Thyroid gland (tissue), 4 donors: Measurements from ENCODE around the gene NACC1. TPM values are rescaled to one million over a fixed set of nuclear protein-coding genes. Genes with fewer than 3 reads are reported as not detected.

Source experiments
- DNase-seq, 2 donors: peaks; one replicate each; pipeline ENCODE4 v3.0.0-alpha.2; 2019
- H3K27ac ChIP-seq, 3 donors: fragments of 200-600 bp; sonication (generic); 1 replicate in 2 of 3; 2 replicates in 1 of 3; pipeline ENCODE4 v1.5.1; 2016 to 2019; ENCODE audit warnings: mild to moderate bottlenecking in 1 of 3, moderate library complexity in 1 of 3
- H3K27me3 ChIP-seq: fragments of 200-600 bp; sonication (generic); one replicate; pipeline ENCODE4 v1.5.1; 2019
- H3K36me3 ChIP-seq, 2 donors: fragments of 200-600 bp; sonication (generic); one replicate each; pipeline ENCODE4 v1.5.1; 2016 to 2019
- H3K4me1 ChIP-seq, 2 donors: fragments of 200-600 bp; sonication (generic); one replicate each; pipeline ENCODE4 v1.5.1; 2017 to 2019
- H3K4me3 ChIP-seq, 3 donors: fragments of 200-600 bp; sonication (generic); replicated peaks in 1 of 3; 1 replicate in 2 of 3; 2 replicates in 1 of 3; pipeline ENCODE4 v1.5.1; 2016; ENCODE audit warnings: mild to moderate bottlenecking in 1 of 3
- H3K9me3 ChIP-seq: fragments of 200-600 bp; sonication (generic); one replicate; pipeline ENCODE4 v1.5.1; 2017
- CTCF ChIP-seq, 6 experiments: fragments of 200-600 bp in 3 of 6; fragments of 450-650 bp in 3 of 6; sonication (generic) in 3 of 6; IDR thresholded peaks; one replicate each; pipeline ENCODE4 v1.5.1; 2016 to 2019; ENCODE audit warnings: antibody characterized with exemption in 6 of 6, mild to moderate bottlenecking in 2 of 6, inconsistent platforms in 1 of 6, moderate library complexity in 1 of 6
- POLR2A ChIP-seq, 2 donors: fragments of 450-650 bp; IDR thresholded peaks; one replicate each; pipeline ENCODE4 v1.6.1; 2017; ENCODE audit warnings: antibody characterized with exemption in 2 of 2, mild to moderate bottlenecking in 2 of 2, moderate library complexity in 1 of 2
- WGBS, 2 donors: methylation state at CpG; one replicate each; pipeline ENCODE4 v1.1.5; 2017; 5-methylcytosine and 5-hydroxymethylcytosine counted together
- intact Hi-C: fragments of 100-400 bp; cut with DNase I; formaldehyde crosslinking; loops from one replicate; pipeline ENCODE4 v1.15.1; 2023
- total RNA-seq, 4 donors: library from RNA; depleted of rRNA; stranded (reverse); fragments of >200 nt; gene quantifications; one replicate each; pipeline ENCODE4 v1.2.3, GENCODE V29; 2016

The NACC1 gene
- total RNA-seq, 4 donors from 2014 or later, result 16.9 to 67.7 (median 43.0) TPM

- TF ChIP-seq CTCF (IDR thresholded peaks at IDR 0.05), result no peak
- no peak for TF ChIP-seq POLR2A (IDR thresholded peaks at IDR 0.05)
- H3K27me3 ChIP-seq, result no peaks in the 10 kb centered on the region
- no peaks in the 10 kb centered on the region for H3K9me3 ChIP-seq
- DNase-seq, result no peak
- H3K36me3 ChIP-seq, result peaks cover 0 to 9% of the 10 kb centered on the region in 2 donors
- peak overlapping the region in 1 of 3 donors; percentile 82 for H3K27ac ChIP-seq
- peaks cover 14 to 43% of the 10 kb centered on the region in 2 donors for H3K4me1 ChIP-seq
- 75 to 80% methylated on average over 30 to 32 of the region's 44 CpGs for WGBS, 2 donors
- intact Hi-C loops, result loop anchor here (2.0 kb wide), 1 partner anchor 113 kb away; no protein-coding TSS in a partner anchor
- no peak overlapping the region for H3K4me3 ChIP-seq
These were observed 21.8 kb upstream of the NACC1 start for GRCh38 chr19:13095934-13096927.

- 59 to 64% methylated on average over 20 of the region's 20 CpGs for WGBS, 2 donors
- peak overlapping the region; percentile 74 to 84 (median 82) for H3K27ac ChIP-seq
These were observed 21.0 kb upstream of the NACC1 start for GRCh38 chr19:13097033-13097462.

GRCh38 chr19:13097463-13098258 lies 20.4 kb upstream of the NACC1 start:
- no peaks in the 10 kb centered on the region for H3K9me3 ChIP-seq
- peak overlapping the region; percentile 74 to 84 (median 82) for H3K27ac ChIP-seq
- WGBS, 2 donors, result 29 to 30% methylated on average over 28 to 33 of the region's 69 CpGs
- H3K36me3 ChIP-seq, result peaks cover 0 to 9% of the 10 kb centered on the region in 2 donors
- no peaks in the 10 kb centered on the region for H3K27me3 ChIP-seq
- no peak for TF ChIP-seq CTCF (IDR thresholded peaks at IDR 0.05)
- no peak for TF ChIP-seq POLR2A (IDR thresholded peaks at IDR 0.05)
- DNase-seq, result no peak
- peaks cover 14 to 45% of the 10 kb centered on the region in 2 donors for H3K4me1 ChIP-seq
- intact Hi-C loops, result no loop called here
- peak overlapping the region in 1 of 3 donors; percentile 24 for H3K4me3 ChIP-seq

More at GRCh38 chr19:13097033-13097462, 21.0 kb upstream of the NACC1 start:
- Histone ChIP-seq H3K4me3 (no peak overlapping the region), H3K36me3 (peaks cover 0 to 9% of the 10 kb centered on the region in 2 donors), H3K27me3 (no peaks in the 10 kb centered on the region), H3K4me1 (peaks cover 14 to 43% of the 10 kb centered on the region in 2 donors), H3K9me3 (no peaks in the 10 kb centered on the region)
- no peak for DNase-seq
- intact Hi-C loops, result no loop called here
- no peak for TF ChIP-seq POLR2A (IDR thresholded peaks at IDR 0.05)
- TF ChIP-seq CTCF (IDR thresholded peaks at IDR 0.05), result no peak

GRCh38 chr19:13098277-13099072 lies 19.6 kb upstream of the NACC1 start:
- Histone ChIP-seq H3K36me3 (peaks cover 0 to 9% of the 10 kb centered on the region in 2 donors), H3K27me3 (no peaks in the 10 kb centered on the region), H3K4me1 (peaks cover 14 to 53% of the 10 kb centered on the region in 2 donors), H3K4me3 (peak overlapping the region in 1 of 3 donors; percentile 24), H3K9me3 (no peaks in the 10 kb centered on the region), H3K27ac (peak overlapping the region; percentile 74 to 84 (median 82))
- no peak for DNase-seq
- no peak for TF ChIP-seq POLR2A (IDR thresholded peaks at IDR 0.05)
- no peak for TF ChIP-seq CTCF (IDR thresholded peaks at IDR 0.05)
- intact Hi-C loops, result no loop called here
- WGBS, 2 donors, result 9 to 16% methylated on average over 29 to 47 of the region's 58 CpGs
